Astrocyte of the spinal cord (primary cell): ENCODE data around the gene CALN1.

Experiments used
- DNase-seq: peaks from one replicate; pipeline ENCODE4 v3.0.0; 2011; ENCODE audit warnings: low read depth, low spot score
- H3K4me3 ChIP-seq: 2 replicates; pipeline ENCODE4 v1.5.1; 2011; ENCODE audit warnings: low read depth, mild to moderate bottlenecking, low read length, moderate library complexity
- CTCF ChIP-seq: IDR thresholded peaks from 2 replicates; pipeline ENCODE4 v1.5.1; 2012; ENCODE audit warnings: low read depth, mild to moderate bottlenecking, low read length, inconsistent platforms
- in situ Hi-C: cut with HindIII; loops from 2 replicates; pipeline ENCODE4 v1.10.0; 2017; ENCODE audit warnings: low sequenced_read_pairs

Gene CALN1

GRCh38 chr7:72403458-72404076, 8.6 kb downstream of the CALN1 start:
- no peak for DNase-seq
- in situ Hi-C loops, result no loop called here
- no peak overlapping the region for H3K4me3 ChIP-seq
- TF ChIP-seq CTCF, result no peak

DNA sequence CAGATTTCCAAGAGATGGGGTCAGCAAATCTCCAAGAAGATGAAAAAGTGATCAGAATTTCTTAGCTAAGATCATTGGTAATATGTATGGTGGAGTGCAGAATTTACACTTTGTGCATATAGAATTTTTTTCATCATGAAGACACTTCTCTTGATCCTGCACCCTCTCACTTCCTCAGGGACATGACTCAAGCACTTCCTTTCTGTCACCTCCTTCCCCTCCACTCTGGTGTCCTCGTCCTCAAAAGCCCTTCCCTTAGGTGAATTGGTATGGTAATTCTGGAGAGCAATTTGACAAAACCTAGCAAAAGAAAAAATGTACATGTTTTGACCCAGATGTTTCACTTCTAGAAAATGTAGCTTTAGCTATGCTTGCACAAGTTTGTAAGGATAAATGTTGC, 18.1 kb downstream of the CALN1 start:
- in situ Hi-C loops, result no loop called here
- TF ChIP-seq CTCF, result no peak
- no peak overlapping the region for H3K4me3 ChIP-seq
- DNase-seq, result no peak

- in situ Hi-C loops, result no loop called here
- no peak for TF ChIP-seq CTCF
- no peak for DNase-seq
- no peak overlapping the region for H3K4me3 ChIP-seq
Observed at GRCh38 chr7:72391821-72392377, 20.2 kb downstream of the CALN1 start.

DNA sequence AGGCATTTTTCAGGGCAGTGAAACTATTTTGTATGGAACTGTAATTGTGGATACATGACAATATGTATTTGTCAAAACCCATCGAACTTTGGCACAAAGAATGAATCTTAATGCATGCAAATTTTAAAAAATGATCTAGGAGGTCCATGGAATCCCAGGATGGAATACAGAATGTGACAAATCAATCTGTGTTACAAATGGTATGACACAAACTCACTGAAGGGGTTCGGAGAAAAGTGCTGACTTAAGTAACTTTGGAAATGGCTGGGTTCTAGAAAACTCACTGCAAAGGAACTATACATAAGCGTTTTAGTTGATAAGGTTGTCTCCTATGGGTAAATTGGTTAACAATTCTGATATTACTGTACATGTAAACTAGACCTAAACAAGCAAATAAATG, 26.0 kb downstream of the CALN1 start:
- H3K4me3 ChIP-seq, result no peak overlapping the region
- DNase-seq, result no peak
- TF ChIP-seq CTCF, result no peak
- in situ Hi-C loops, result no loop called here

- H3K4me3 ChIP-seq, result no peak overlapping the region
- no peak for DNase-seq
- in situ Hi-C loops, result no loop called here
- TF ChIP-seq CTCF, result no peak
Observed at GRCh38 chr7:72362246-72362645, 49.9 kb downstream of the CALN1 start.

- in situ Hi-C loops, result no loop called here
- TF ChIP-seq CTCF, result no peak
- no peak overlapping the region for H3K4me3 ChIP-seq
- no peak for DNase-seq
Observed at GRCh38 chr7:72345208-72345727, 66.9 kb downstream of the CALN1 start.
